WTC11 (cell line): Measurements from ENCODE around the gene CRACR2B. TPM values are rescaled to one million over a fixed set of nuclear protein-coding genes. Genes with fewer than 3 reads are reported as not detected.

Source experiments
- ATAC-seq: fragments of 200-7000 bp; cut with Tn5 transposase; 2 replicates; pipeline ENCODE4 v1.10.0; 2021; ENCODE audit warnings: mild to moderate bottlenecking, moderate library complexity
- CTCF ChIA-PET: fragments of 300-600 bp; sonication (Branson Sonifier 250); formaldehyde crosslinking; loops from one replicate; lab custom pipeline; 2021; ENCODE audit warnings: antibody characterized with exemption; lab: Charles Lee
- POLR2A ChIA-PET: fragments of 350-600 bp; sonication (Branson Sonifier 250); formaldehyde crosslinking; loops from one replicate; lab custom pipeline; 2021; ENCODE audit warnings: antibody characterized with exemption; lab: Charles Lee
- DNase-seq: peaks from one replicate; pipeline ENCODE4 v3.0.0; 2021; ENCODE audit warnings: low spot score
- H3K27ac Mint-ChIP-seq: 2 replicates; pipeline ENCODE4 v1.8.0; 2021; ENCODE audit warnings: mixed read lengths
- H3K27me3 Mint-ChIP-seq: 2 replicates; pipeline ENCODE4 v1.8.0; 2021; ENCODE audit warnings: low read depth, mild to moderate bottlenecking, moderate library complexity, mixed read lengths
- H3K36me3 Mint-ChIP-seq: 2 replicates; pipeline ENCODE4 v1.8.0; 2021; ENCODE audit warnings: mixed read lengths
- H3K4me1 Mint-ChIP-seq: 2 replicates; pipeline ENCODE4 v1.8.0; 2022; ENCODE audit warnings: mixed read lengths
- H3K4me3 Mint-ChIP-seq: 2 replicates; pipeline ENCODE4 v1.8.0; 2021; ENCODE audit warnings: mild to moderate bottlenecking, moderate library complexity, mixed read lengths
- H3K9me3 Mint-ChIP-seq: 2 replicates; pipeline ENCODE4 v1.8.0; 2021; ENCODE audit warnings: mixed read lengths
- AFF4 ChIP-seq: sonication (generic); formaldehyde crosslinking; IDR thresholded peaks from 2 replicates; pipeline ENCODE4 v1.8.1; 2023; ENCODE audit warnings: mild to moderate bottlenecking, missing genetic modification reagents, borderline replicate concordance
- ATF1 ChIP-seq: sonication (generic); formaldehyde crosslinking; IDR thresholded peaks from 2 replicates; pipeline ENCODE4 v1.8.1; 2023; ENCODE audit warnings: mild to moderate bottlenecking, moderate library complexity, missing genetic modification reagents
- ATF2 ChIP-seq: sonication (generic); formaldehyde crosslinking; IDR thresholded peaks from 2 replicates; pipeline ENCODE4 v1.8.1; 2022; ENCODE audit warnings: low read depth, missing genetic modification reagents, borderline replicate concordance
- ERG ChIP-seq: fragments of 250-450 bp; sonication (Bioruptor Pico); IDR thresholded peaks from 2 replicates; pipeline ENCODE4 v1.8.0; 2021; ENCODE audit warnings: mild to moderate bottlenecking
- FOXP1 ChIP-seq: sonication (generic); formaldehyde crosslinking; IDR thresholded peaks from 2 replicates; pipeline ENCODE4 v1.8.0; 2022; ENCODE audit warnings: missing genetic modification reagents, mild to moderate bottlenecking, moderate library complexity, borderline replicate concordance
- GABPB1 ChIP-seq: sonication (generic); formaldehyde crosslinking; IDR thresholded peaks from 2 replicates; pipeline ENCODE4 v1.8.1; 2023; ENCODE audit warnings: mild to moderate bottlenecking, missing genetic modification reagents
- GRHL2 ChIP-seq: fragments of 250-450 bp; sonication (Bioruptor Pico); IDR thresholded peaks from 2 replicates; pipeline ENCODE4 v1.8.0; 2022; ENCODE audit warnings: mild to moderate bottlenecking, moderate library complexity; ENCODE audit not compliant: insufficient replicate concordance, severe bottlenecking
- IRF2 ChIP-seq: sonication (generic); formaldehyde crosslinking; IDR thresholded peaks from 2 replicates; pipeline ENCODE4 v1.8.0; 2022; ENCODE audit warnings: low read depth, missing genetic modification reagents, borderline replicate concordance
- MAX ChIP-seq: sonication (generic); formaldehyde crosslinking; IDR thresholded peaks from 2 replicates; pipeline ENCODE4 v1.8.0; 2022; ENCODE audit warnings: mild to moderate bottlenecking, missing genetic modification reagents
- MLX ChIP-seq: sonication (generic); formaldehyde crosslinking; IDR thresholded peaks from 2 replicates; pipeline ENCODE4 v1.8.1; 2023; ENCODE audit warnings: mild to moderate bottlenecking, missing genetic modification reagents, moderate library complexity
- NR2C2 ChIP-seq: sonication (generic); formaldehyde crosslinking; IDR thresholded peaks from 2 replicates; pipeline ENCODE4 v1.8.0; 2022; ENCODE audit warnings: mild to moderate bottlenecking, missing genetic modification reagents
- PRDM15 ChIP-seq: sonication (generic); formaldehyde crosslinking; IDR thresholded peaks from 2 replicates; pipeline ENCODE4 v1.8.0; 2022; ENCODE audit warnings: missing genetic modification reagents
- PRRX2 ChIP-seq: fragments of 250-450 bp; sonication (Bioruptor Pico); IDR thresholded peaks from 2 replicates; pipeline ENCODE4 v1.8.0; 2021; ENCODE audit warnings: mild to moderate bottlenecking
- SMAD3 ChIP-seq: sonication (generic); formaldehyde crosslinking; IDR thresholded peaks from 2 replicates; pipeline ENCODE4 v1.8.0; 2022; ENCODE audit warnings: missing genetic modification reagents, mild to moderate bottlenecking, borderline replicate concordance
- STAT6 ChIP-seq: sonication (generic); formaldehyde crosslinking; conservative IDR thresholded peaks from 2 replicates; pipeline ENCODE4 v1.8.1; 2023; ENCODE audit warnings: mild to moderate bottlenecking, low read depth, missing genetic modification reagents, moderate library complexity
- TP53 ChIP-seq: sonication (generic); formaldehyde crosslinking; IDR thresholded peaks from 2 replicates; pipeline ENCODE4 v1.8.1; 2023; ENCODE audit warnings: mild to moderate bottlenecking, missing genetic modification reagents
- ZNF121 ChIP-seq: sonication (generic); formaldehyde crosslinking; IDR thresholded peaks from 2 replicates; pipeline ENCODE4 v1.8.0; 2023; ENCODE audit warnings: missing genetic modification reagents
- ZNF416 ChIP-seq: fragments of 250-450 bp; sonication (Bioruptor Pico); IDR thresholded peaks from 2 replicates; pipeline ENCODE4 v1.9.0; 2021; ENCODE audit warnings: mild to moderate bottlenecking, inconsistent platforms
- total RNA-seq: library from RNA; stranded (reverse); gene quantifications from 3 replicates; pipeline ENCODE4 v1.2.3, GENCODE V29; 2021

The CRACR2B gene
- total RNA-seq, 1 experiment from 2014 or later: 46.5 TPM

GRCh38 chr11:845872-846495 lies 18.3 kb downstream of the CRACR2B start (continued):
- TF ChIP-seq ERG (CRISPR knock-in tag) (no peak), GABPB1 (CRISPR knock-in tag) (no peak), ZNF416 (CRISPR knock-in tag) (no peak), FOXP1 (CRISPR knock-in tag) (no peak), SMAD3 (CRISPR knock-in tag) (no peak), MAX (no peak)

GRCh38 chr11:846496-847098 lies 18.9 kb downstream of the CRACR2B start:
- no peak overlapping the region for H3K4me3 Mint-ChIP-seq
- ATAC-seq (no peak), DNase-seq (no peak)
- H3K27ac Mint-ChIP-seq: no peak overlapping the region; the same call in 1 of the 2 replicates
- no peaks in the 10 kb centered on the region for H3K9me3 Mint-ChIP-seq
- CTCF ChIA-PET: interaction anchor here (0.7 to 2.3 kb wide), 8 partner anchors 8 to 99 kb away, joined by 3 to 22 read pairs (median 3); no protein-coding TSS in a partner anchor
- H3K36me3 Mint-ChIP-seq: no peaks in the 10 kb centered on the region
- peaks cover 16% of the 10 kb centered on the region for H3K4me1 Mint-ChIP-seq
- POLR2A ChIA-PET: no interaction called here
- H3K27me3 Mint-ChIP-seq: no peaks in the 10 kb centered on the region
- TF ChIP-seq STAT6 (no peak), ATF2 (CRISPR knock-in tag) (no peak), PRDM15 (CRISPR knock-in tag) (no peak), AFF4 (no peak), PRRX2 (CRISPR knock-in tag) (no peak), NR2C2 (CRISPR knock-in tag) (no peak), GRHL2 (CRISPR knock-in tag) (no peak), MLX (no peak), TP53 (CRISPR knock-in tag) (no peak), ATF1 (CRISPR knock-in tag) (no peak), ERG (CRISPR knock-in tag) (no peak), IRF2 (CRISPR knock-in tag) (no peak), ZNF121 (CRISPR knock-in tag) (no peak)
